Measurements from ENCODE around the gene VOPP1.

Gene VOPP1

GRCh38 chr7:55496906-55497305, 75.4 kb downstream of the VOPP1 start:
- no peak overlapping the region for H3K4me3 ChIP-seq (ENCODE audit: low read depth, low read length)
- TF ChIP-seq CTCF (IDR thresholded peaks at IDR 0.05; ENCODE audit: borderline replicate concordance, insufficient read depth, low read depth, low read length), result no peak

- no peak for TF ChIP-seq CTCF (IDR thresholded peaks at IDR 0.05; ENCODE audit: borderline replicate concordance, insufficient read depth, low read depth, low read length)
These were observed 77.4 kb downstream of the VOPP1 start for GRCh38 chr7:55494951-55495350.

GRCh38 chr7:55493408-55493807, 78.9 kb downstream of the VOPP1 start:
- no peak overlapping the region for H3K4me3 ChIP-seq (ENCODE audit: low read depth, low read length)
- TF ChIP-seq CTCF (IDR thresholded peaks at IDR 0.05; ENCODE audit: borderline replicate concordance, insufficient read depth, low read depth, low read length), result no peak

More at GRCh38 chr7:55494951-55495350, 77.4 kb downstream of the VOPP1 start:
- no peak overlapping the region for H3K4me3 ChIP-seq (ENCODE audit: low read depth, low read length)

GRCh38 chr7:55491346-55491745, 81.0 kb downstream of the VOPP1 start:
- TF ChIP-seq CTCF (IDR thresholded peaks at IDR 0.05; ENCODE audit: borderline replicate concordance, insufficient read depth, low read depth, low read length), result no peak
- H3K4me3 ChIP-seq (ENCODE audit: low read depth, low read length), result no peak overlapping the region

DNA sequence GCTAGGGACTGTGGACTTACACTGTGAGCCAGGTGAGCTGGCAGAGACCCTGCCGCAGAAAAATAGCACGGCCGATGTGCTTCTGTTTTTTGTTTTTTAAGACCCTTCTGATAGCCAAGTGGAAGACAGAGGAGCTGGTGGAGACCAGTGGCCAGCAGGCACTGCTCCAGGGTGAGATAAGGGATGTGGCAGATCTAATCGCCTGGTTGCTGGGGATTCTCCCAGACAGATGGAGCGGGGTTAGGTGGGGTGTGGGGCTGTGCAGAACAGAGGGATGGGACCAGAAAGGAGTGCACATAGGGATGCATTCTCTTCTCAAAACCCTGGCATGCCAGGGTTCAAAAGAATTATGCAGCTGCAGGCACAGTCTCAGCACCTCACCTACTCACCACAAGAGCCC, 82.2 kb downstream of the VOPP1 start:
- TF ChIP-seq CTCF (IDR thresholded peaks at IDR 0.05; ENCODE audit: borderline replicate concordance, insufficient read depth, low read depth, low read length), result no peak
- no peak overlapping the region for H3K4me3 ChIP-seq (ENCODE audit: low read depth, low read length)

GRCh38 chr7:55489552-55489951, 82.8 kb downstream of the VOPP1 start:
- no peak for TF ChIP-seq CTCF (IDR thresholded peaks at IDR 0.05; ENCODE audit: borderline replicate concordance, insufficient read depth, low read depth, low read length)
- H3K4me3 ChIP-seq (ENCODE audit: low read depth, low read length), result no peak overlapping the region

DNA sequence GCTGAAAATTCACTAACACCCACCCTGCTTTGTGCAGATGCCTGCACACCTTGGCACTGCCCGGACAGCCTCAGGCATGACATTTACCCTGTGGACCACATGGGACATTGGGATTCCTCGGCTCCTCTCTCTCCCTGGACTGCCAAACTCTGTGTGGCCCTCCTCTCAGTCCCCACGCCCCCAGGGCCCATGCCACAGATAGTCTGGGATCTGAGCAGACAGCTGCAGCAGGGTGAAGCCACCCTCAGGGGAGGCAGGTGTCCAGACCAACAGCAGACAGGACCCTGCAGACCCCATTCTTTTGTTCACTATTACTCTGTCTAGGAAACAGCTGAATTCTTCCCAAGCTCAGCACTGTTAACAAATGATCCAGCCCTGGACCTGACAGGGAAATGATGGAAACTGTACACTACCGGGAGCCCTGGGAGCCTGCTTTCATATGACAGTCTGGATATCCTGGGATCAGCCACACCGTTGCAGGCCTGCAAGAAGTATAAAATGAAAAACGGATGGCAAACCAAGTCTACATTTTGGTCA, 83.4 kb downstream of the VOPP1 start:
- no peak overlapping the region for H3K4me3 ChIP-seq (ENCODE audit: low read depth, low read length)
- no peak for TF ChIP-seq CTCF (IDR thresholded peaks at IDR 0.05; ENCODE audit: borderline replicate concordance, insufficient read depth, low read depth, low read length)
